ENCODE results near the gene RORB.

The RORB gene

DNA sequence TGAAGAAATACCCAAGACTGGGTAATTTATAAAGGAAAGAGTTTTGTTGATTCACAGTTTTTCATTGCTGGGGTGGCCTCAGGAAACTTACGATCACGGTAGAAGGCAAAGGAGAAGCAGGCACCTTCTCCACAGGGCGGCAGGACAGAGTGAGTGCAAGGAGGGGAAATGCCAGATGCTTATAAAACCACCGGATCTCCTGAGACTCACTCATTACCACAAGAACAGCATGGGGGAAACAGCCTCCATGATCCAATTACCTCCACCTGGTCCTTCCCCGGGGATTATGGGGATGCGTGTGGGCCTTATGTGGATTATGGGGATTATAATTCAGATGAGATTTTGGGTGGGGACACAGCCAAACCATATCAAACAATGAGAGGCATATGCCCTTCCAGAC lies 18.5 kb upstream of the RORB start:
- H3K27ac ChIP-seq: no peak overlapping the region
- H3K27me3 ChIP-seq: no peaks in the 10 kb centered on the region
- DNase-seq: no peak
- H3K4me3 ChIP-seq: no peak overlapping the region
- no peak for TF ChIP-seq CTCF (IDR thresholded peaks at IDR 0.05)
- intact Hi-C loops (cut with DNase I; ENCODE audit: low total_unique reads): no loop called here
- H3K36me3 ChIP-seq: no peaks in the 10 kb centered on the region
- no peaks in the 10 kb centered on the region for H3K4me1 ChIP-seq
- no peaks in the 10 kb centered on the region for H3K9me3 ChIP-seq

DNA sequence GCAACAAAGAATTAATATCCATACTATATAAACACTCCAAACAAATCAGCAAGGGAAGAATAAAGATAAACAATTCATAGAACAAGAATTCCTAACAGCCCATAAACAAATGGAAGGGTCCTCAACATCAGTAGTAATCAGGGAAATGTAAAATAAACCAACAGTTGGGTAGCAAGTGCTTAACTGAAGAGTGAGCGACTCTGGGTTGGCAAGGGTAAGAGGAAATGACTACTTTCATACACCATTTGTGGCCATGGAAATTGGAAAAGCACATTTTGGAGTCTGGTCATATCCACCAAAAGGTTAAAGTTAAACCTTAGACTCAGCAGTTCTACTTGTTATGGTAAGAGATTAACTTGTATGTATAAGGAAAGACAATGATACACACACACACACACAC lies 17.4 kb upstream of the RORB start:
- no peak for DNase-seq
- TF ChIP-seq CTCF (IDR thresholded peaks at IDR 0.05): no peak
- H3K4me3 ChIP-seq: no peak overlapping the region
- H3K36me3 ChIP-seq: no peaks in the 10 kb centered on the region
- H3K4me1 ChIP-seq: no peaks in the 10 kb centered on the region
- H3K27ac ChIP-seq: no peak overlapping the region
- intact Hi-C loops (cut with DNase I; ENCODE audit: low total_unique reads): no loop called here
- H3K27me3 ChIP-seq: no peaks in the 10 kb centered on the region
- no peaks in the 10 kb centered on the region for H3K9me3 ChIP-seq

DNA sequence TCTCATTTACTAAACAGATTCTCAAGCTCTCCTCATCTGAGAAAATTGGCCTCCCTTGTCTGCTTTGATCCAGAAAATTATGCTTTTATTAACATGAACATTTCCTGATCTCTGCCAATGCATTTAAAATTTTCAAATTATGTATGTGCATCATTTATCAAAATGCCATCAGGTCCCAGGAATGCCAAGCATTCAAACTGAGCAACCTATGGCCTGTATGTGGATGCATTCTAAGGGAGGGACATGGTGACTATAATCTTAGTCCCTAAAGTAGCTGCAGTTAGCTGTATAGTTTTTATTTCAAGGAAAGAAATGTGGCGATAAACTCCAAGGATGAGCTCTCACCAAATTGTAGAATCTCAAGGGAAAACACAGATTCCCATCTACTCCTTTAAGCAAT lies 9.7 kb upstream of the RORB start:
- intact Hi-C loops (cut with DNase I; ENCODE audit: low total_unique reads): no loop called here
- H3K27me3 ChIP-seq: no peaks in the 10 kb centered on the region
- TF ChIP-seq CTCF (IDR thresholded peaks at IDR 0.05): no peak
- H3K36me3 ChIP-seq: no peaks in the 10 kb centered on the region
- no peaks in the 10 kb centered on the region for H3K9me3 ChIP-seq
- no peak overlapping the region for H3K4me3 ChIP-seq
- DNase-seq: no peak
- H3K4me1 ChIP-seq: no peaks in the 10 kb centered on the region
- no peak overlapping the region for H3K27ac ChIP-seq

GRCh38 chr9:74493512-74493911 lies 3.6 kb upstream of the RORB start:
- Histone ChIP-seq H3K36me3 (no peaks in the 10 kb centered on the region), H3K27me3 (peaks cover 0 to 5% of the 10 kb centered on the region in 2 donors), H3K27ac (no peak overlapping the region), H3K9me3 (no peaks in the 10 kb centered on the region), H3K4me3 (no peak overlapping the region), H3K4me1 (peaks cover 0 to 10% (median 3%) of the 10 kb centered on the region in 4 donors)
- intact Hi-C loops (cut with DNase I; ENCODE audit: low total_unique reads): loop anchor here (10.0 kb wide), 1 partner anchor 591 kb away; the partner anchor contains the start of genes NMRK1 and OSTF1
- no peak for TF ChIP-seq CTCF (IDR thresholded peaks at IDR 0.05)
- no peak for DNase-seq

DNA sequence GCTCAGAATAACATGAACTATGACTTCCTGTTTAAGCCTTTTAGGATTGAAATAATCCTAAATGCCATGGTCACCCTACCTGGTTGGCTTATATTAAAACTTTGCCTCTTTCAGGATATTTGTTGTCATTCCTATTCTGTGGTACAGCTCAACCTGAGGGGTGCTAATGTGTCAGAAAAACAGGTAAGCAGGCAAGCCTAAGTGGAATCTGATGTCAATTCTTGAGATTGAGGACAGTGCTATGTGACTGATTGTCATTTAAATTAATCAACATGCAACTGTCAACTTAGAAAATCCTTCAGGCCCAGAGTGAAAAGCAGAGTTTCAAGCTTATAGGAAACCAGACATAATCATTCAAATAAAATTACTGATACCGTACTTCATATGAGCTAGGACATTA lies 2.6 kb upstream of the RORB start:
- Histone ChIP-seq H3K36me3 (no peaks in the 10 kb centered on the region), H3K9me3 (no peaks in the 10 kb centered on the region), H3K27ac (no peak overlapping the region), H3K4me1 (peaks cover 0 to 20% (median 12%) of the 10 kb centered on the region in 4 donors), H3K27me3 (peaks cover 0 to 15% of the 10 kb centered on the region in 2 donors), H3K4me3 (no peak overlapping the region)
- intact Hi-C loops (cut with DNase I; ENCODE audit: low total_unique reads): loop anchor here (10.0 kb wide), 1 partner anchor 590 kb away; the partner anchor contains the start of genes NMRK1 and OSTF1
- no peak for TF ChIP-seq CTCF (IDR thresholded peaks at IDR 0.05)
- DNase-seq: no peak

DNA sequence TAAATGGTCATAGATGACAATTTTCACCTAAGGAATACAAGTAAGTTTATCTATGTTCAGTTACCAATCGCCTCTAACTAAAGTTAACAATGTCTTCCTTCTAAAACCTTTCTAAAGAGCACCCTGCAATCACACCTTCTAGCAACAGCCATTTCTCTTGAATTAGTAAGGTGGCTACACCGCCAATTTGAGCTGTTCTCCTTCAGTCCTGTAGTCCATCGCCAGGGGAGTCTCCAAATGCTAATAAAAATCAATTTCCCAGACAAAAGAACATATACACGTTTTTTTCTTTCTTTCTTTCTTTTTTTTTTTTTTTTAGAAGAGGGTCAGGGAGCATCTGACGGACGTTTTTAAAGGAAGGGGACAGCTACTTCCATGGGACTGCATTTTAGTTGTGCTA lies 729 bp upstream of the RORB start:
- TF ChIP-seq CTCF (IDR thresholded peaks at IDR 0.05): no peak
- Histone ChIP-seq H3K27ac (peak overlapping the region in 1 of 2 donors; percentile 41), H3K36me3 (no peaks in the 10 kb centered on the region), H3K4me3 (peak overlapping the region; percentile 56 to 64), H3K27me3 (peaks cover 0 to 28% of the 10 kb centered on the region in 2 donors), H3K4me1 (peaks cover 0 to 29% (median 19%) of the 10 kb centered on the region in 4 donors), H3K9me3 (no peaks in the 10 kb centered on the region)
- intact Hi-C loops (cut with DNase I; ENCODE audit: low total_unique reads): loop anchor here (10.0 kb wide), 1 partner anchor 588 kb away; the partner anchor contains the start of genes NMRK1 and OSTF1
- DNase-seq: no peak
